Endometrial microvascular endothelial cells (primary cell): ENCODE measurements around the gene SS18L1. TPM values are rescaled to one million over a fixed set of nuclear protein-coding genes. Genes with fewer than 3 reads are reported as not detected.
"Not testable (repeated sequence)": the region's sequence is repeated elsewhere in the genome, so short reads cannot be mapped to it uniquely, and the experiment has no call there.

Experiments
- in situ Hi-C: cut with HindIII; loops from 2 replicates; pipeline ENCODE4 v1.10.0; 2017; ENCODE audit warnings: low sequenced_read_pairs, low pct_unique_long_range_greater_than_20kb; ENCODE audit errors: inconsistent ontology term
- total RNA-seq: library from RNA; depleted of rRNA; stranded (reverse); fragments of >200 nt; gene quantifications from one replicate; pipeline ENCODE4 v1.2.3, GENCODE V29; 2015; ENCODE audit errors: inconsistent ontology term

The SS18L1 gene, protein sequence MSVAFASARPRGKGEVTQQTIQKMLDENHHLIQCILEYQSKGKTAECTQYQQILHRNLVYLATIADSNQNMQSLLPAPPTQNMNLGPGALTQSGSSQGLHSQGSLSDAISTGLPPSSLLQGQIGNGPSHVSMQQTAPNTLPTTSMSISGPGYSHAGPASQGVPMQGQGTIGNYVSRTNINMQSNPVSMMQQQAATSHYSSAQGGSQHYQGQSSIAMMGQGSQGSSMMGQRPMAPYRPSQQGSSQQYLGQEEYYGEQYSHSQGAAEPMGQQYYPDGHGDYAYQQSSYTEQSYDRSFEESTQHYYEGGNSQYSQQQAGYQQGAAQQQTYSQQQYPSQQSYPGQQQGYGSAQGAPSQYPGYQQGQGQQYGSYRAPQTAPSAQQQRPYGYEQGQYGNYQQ
- 3.1 TPM for total RNA-seq

- in situ Hi-C loops: no loop called here
These were observed at the start of gene SS18L1, which contains the start of gene PSMA7 for GRCh38 chr20:62143081-62143956. Gene SS18L1, plus strand, starts transcription at chr20:62143769. Its CDS starts 52 bp downstream, at chr20:62143821. Gene PSMA7, minus strand, starts transcription at chr20:62143394. Its CDS starts 91 bp downstream, at chr20:62143303.

GRCh38 chr20:62096421-62097380 lies 46.9 kb upstream of the SS18L1 start:
- in situ Hi-C loops: no loop called here

DNA sequence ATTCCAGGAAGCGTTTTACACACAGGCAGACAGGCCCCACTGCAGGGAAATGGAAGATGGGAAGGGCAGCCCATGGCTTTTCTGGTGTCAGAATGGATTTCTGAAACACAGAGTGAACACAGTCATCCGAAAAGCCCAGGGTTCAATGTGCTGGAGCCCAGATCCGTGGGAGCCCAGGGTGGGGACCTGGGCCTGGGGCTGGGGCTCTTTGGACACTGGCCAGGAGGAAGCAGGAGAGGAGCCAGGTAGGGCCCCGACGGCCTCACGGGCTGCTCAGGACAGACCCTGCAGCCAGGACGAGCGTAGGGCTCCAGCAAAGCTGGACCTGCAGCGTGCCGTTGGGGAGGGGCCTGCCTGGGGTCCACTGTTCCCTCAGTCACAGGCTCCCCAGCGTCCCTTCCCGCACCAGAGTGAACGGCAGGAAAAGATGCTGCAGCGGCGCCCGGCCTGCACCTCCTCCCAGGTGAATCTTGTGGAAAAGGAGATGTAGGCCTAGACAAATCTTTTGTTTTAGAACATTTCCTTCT lies 45.6 kb upstream of the SS18L1 start:
- in situ Hi-C loops: no loop called here

DNA sequence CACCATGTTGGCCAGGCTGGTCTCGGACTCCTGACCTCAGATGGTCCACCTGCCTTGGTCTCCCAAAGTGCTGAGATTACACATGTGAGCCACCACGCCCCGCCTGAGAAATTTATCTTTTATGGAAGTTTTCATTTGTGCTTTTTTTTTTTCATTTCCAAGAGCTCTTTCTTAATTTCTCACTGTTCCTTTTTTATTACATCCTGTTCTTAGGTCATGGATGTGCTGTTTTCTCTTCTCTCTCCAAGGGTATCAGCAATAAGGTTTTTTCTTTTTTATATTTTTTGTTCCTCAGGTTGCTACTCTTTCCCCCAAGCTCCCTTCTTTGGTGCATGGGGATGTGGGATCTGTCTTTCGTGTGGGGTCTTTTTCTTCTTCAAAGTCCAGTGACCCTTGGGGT lies 42.5 kb upstream of the SS18L1 start:
- in situ Hi-C loops: no loop called here

- in situ Hi-C loops: no loop called here
These were observed 39.9 kb upstream of the SS18L1 start for GRCh38 chr20:62103508-62104233.

DNA sequence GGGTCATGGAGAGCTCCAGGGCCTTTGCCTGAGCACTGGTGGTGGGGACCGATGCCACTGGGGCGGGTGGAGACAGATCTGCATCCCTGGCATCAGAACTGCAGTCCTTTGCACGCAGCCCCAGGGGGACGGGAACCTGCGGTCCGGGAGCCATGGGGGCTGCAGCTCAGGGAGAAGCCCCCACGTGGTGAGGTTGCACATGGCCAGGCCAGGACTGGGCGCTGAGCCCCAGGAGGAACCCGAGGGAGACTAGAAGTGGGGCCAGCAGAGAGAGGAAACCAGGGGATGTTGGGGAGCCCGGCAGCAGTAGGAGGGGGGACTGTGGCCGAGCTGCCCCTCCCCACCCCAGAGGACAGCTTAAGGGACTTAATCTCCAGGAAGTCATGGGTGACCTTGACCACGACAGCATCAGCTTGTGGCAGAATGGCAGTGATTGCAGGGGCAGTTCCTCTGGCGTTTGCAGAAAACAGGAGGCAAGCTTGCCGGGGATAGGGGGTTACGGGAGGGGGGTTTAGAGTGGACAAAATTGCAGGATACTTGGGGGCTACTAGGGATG lies 39.3 kb upstream of the SS18L1 start:
- in situ Hi-C loops: no loop called here

DNA sequence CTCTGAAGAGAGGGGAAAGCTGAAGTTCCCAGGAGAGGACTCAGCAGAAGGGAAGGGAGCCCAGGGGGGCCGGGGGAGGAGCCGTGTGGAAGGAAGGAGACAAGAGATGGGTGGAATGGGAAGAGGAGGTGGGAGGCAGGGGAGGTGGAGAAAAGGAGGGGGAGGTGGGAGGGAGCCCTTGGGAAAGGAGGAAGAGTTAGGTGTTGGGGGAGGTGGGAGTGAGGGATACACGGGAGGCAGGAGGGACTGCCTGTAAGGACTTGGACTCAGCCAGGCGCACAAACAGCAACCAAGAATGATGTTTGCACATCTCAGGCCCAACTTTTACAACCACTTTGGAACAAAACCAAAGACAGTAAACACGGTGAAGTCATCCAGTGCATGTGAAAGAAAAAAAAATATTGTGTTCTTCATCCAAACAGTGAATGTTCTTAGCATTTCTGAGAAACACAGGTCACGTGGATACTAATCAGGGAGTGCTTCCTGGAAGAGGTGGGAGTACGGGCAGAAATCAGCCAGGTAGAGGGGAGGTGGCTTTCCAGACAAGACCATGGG lies 38.7 kb upstream of the SS18L1 start:
- in situ Hi-C loops: no loop called here

DNA sequence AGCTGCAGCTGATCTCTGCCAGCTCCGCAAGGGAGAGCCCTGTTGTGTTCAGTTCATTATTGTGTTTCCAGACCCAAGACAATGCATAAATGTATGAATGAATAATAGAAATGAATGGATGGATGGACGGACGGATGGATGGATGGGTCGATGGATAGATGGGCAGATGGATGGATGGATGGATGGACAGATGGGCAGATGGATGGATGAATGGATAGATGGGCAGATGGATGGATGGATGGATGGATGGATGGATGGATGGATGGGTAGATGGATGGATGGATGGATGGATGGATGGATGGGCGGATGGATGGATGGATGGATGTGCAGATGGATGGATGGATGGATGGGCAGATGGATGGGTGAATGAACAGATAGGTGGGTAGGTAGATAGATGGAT lies 38.0 kb upstream of the SS18L1 start:
- in situ Hi-C loops: no loop called here

- in situ Hi-C loops: no loop called here
These were observed 32.4 kb upstream of the SS18L1 start for GRCh38 chr20:62111148-62111547.

DNA sequence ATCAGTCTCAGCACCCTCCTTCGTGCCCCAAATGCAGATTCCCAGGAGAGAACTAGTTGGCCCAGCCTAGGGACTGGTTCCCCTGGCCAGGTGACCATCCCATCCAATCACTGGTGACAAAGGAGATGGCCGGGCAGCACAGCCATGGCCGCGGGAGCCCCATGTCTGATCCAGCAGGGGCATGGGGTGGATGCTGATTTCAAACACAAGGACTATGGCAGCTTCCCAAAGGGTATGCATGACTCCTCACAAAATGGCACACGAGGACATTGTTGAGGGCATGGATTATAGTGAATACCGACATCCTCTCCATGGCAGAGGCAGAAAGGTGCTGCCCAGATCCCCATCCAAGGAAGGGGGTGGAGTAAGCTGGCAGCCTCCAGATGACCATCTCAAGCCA lies 31.2 kb upstream of the SS18L1 start:
- in situ Hi-C loops: no loop called here

DNA sequence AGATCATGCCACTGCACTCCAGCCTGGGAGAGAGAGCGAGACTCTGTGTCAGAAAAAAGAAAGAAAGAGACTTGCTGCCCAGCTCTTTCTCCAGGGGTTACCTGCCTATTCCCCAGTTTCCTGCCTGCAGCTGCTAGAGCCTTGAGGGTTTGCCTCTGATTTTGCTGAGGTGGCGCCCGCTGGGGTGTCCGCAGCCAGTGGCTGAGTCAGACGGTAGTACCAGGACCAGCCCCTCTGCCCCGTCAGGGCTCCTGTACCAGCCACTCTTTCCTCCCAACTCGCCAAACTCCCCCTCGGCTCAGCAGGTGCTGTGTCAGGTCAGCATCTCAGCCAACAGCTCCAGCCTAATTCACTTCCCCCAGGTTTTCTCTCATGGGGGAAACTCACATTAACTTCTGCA lies 28.7 kb upstream of the SS18L1 start:
- in situ Hi-C loops: no loop called here

GRCh38 chr20:62115800-62116407 lies 27.7 kb upstream of the SS18L1 start:
- in situ Hi-C loops: not testable (repeated sequence)

- in situ Hi-C loops: no loop called here
These were observed 26.8 kb upstream of the SS18L1 start for GRCh38 chr20:62116558-62117361.

DNA sequence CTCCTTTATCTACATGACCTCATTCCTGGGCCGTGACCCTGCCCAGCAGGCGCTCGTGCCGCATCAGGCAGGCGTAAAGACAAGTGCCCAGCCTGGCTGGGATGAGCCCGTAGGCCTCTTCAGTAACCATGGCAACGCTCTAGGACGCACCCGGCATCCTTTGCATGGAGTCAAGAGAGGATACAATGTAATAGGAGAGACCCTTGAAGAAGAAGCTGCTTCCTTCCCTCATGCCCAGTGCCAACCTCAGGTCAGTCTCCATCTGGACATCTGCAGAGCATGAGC lies 26.3 kb upstream of the SS18L1 start:
- in situ Hi-C loops: no loop called here

DNA sequence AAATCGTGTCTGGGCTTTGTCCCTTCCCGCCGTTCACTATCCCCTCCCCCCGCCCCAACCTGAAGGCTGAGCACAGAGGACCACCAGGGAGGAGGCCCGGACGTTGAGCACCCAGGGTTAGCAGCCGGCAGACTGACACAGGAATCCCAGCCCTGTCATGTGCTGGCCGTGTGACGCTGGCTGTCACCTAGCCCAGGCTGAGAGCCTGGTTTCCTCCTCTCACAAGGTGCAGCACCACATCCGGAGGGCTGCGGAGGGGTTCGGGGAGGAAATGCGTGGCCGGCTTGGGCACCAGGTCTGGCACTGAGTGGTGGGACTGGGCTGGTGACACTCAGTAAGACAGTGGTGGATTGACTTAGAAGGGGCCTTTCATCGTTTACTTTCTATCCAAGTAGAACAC lies 25.9 kb upstream of the SS18L1 start:
- in situ Hi-C loops: no loop called here
